Chondrocyte (in vitro differentiated cells): ENCODE measurements around the gene ZNF385B. TPM values are rescaled to one million over a fixed set of nuclear protein-coding genes. Genes with fewer than 3 reads are reported as not detected.

Experiments
- DNase-seq: peaks from one replicate; pipeline ENCODE4 v3.0.0; 2021; ENCODE audit warnings: mixed read lengths, low spot score
- H3K27ac Mint-ChIP-seq: one replicate; pipeline ENCODE4 v1.8.0; 2021; ENCODE audit warnings: mild to moderate bottlenecking, moderate library complexity, mixed read lengths; ENCODE audit not compliant: unreplicated experiment
- H3K27me3 Mint-ChIP-seq: 2 replicates; pipeline ENCODE4 v1.8.0; 2021; ENCODE audit warnings: low read depth, mixed read lengths
- H3K36me3 Mint-ChIP-seq: 2 replicates; pipeline ENCODE4 v1.8.0; 2021; ENCODE audit warnings: low read depth, mixed read lengths
- H3K4me1 Mint-ChIP-seq: 2 replicates; pipeline ENCODE4 v1.8.0; 2021; ENCODE audit warnings: low read depth, mild to moderate bottlenecking, mixed read lengths
- H3K4me3 Mint-ChIP-seq: one replicate; pipeline ENCODE4 v1.8.0; 2021; ENCODE audit warnings: mild to moderate bottlenecking, moderate library complexity, mixed read lengths; ENCODE audit not compliant: unreplicated experiment
- H3K9me3 Mint-ChIP-seq: 2 replicates; pipeline ENCODE4 v1.8.0; 2021; ENCODE audit warnings: low read depth, mixed read lengths
- total RNA-seq: library from RNA; stranded (reverse); gene quantifications from 3 replicates; pipeline ENCODE4 v1.2.1, GENCODE V29; 2021
- TF ChIP-seq, protein P1 (sequence below): fragments of 200-600 bp; sonication (generic); IDR thresholded peaks from 2 replicates; pipeline ENCODE4 v1.5.0; 2021; ENCODE audit warnings: antibody characterized with exemption, mild to moderate bottlenecking, moderate library complexity

ZNF385B gene
- total RNA-seq, 1 donor from 2014 or later, result 0.25 TPM

- Mint-ChIP-seq H3K9me3 (peaks cover 3% of the 10 kb centered on the region), H3K27ac (no peak overlapping the region), H3K27me3 (no peaks in the 10 kb centered on the region), H3K36me3 (no peaks in the 10 kb centered on the region), H3K4me1 (peaks cover 18% of the 10 kb centered on the region), H3K4me3 (no peak overlapping the region)
- TF ChIP-seq, protein P1, sequence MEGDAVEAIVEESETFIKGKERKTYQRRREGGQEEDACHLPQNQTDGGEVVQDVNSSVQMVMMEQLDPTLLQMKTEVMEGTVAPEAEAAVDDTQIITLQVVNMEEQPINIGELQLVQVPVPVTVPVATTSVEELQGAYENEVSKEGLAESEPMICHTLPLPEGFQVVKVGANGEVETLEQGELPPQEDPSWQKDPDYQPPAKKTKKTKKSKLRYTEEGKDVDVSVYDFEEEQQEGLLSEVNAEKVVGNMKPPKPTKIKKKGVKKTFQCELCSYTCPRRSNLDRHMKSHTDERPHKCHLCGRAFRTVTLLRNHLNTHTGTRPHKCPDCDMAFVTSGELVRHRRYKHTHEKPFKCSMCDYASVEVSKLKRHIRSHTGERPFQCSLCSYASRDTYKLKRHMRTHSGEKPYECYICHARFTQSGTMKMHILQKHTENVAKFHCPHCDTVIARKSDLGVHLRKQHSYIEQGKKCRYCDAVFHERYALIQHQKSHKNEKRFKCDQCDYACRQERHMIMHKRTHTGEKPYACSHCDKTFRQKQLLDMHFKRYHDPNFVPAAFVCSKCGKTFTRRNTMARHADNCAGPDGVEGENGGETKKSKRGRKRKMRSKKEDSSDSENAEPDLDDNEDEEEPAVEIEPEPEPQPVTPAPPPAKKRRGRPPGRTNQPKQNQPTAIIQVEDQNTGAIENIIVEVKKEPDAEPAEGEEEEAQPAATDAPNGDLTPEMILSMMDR, result no peak
- DNase-seq, result no peak
Measured at GRCh38 chr2:179444056-179444455, 417.4 kb downstream of the ZNF385B start.

DNA sequence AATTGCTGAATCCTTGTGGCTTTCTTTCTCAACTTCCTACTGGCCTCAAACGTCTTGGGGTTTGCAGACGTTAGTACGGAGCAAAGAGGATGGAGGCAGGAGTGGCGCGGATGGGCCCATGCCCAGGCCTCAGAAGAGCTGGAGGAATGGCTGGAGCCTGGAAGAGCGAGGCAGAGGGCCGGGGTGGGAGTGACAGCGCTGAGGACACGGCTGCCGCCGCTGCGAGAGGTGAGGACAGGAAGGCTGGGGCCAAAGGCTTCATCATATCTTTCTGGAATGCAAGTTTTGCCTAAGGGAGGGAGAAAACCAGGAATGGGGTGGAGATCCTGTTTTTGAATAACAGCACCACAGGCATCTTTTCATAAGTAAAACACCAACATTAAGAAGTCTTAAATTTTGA is 418.2 kb downstream of the ZNF385B start:
- Mint-ChIP-seq H3K27me3 (no peaks in the 10 kb centered on the region), H3K36me3 (no peaks in the 10 kb centered on the region), H3K4me3 (no peak overlapping the region), H3K27ac (peak overlapping the region; percentile 39), H3K4me1 (peaks cover 18% of the 10 kb centered on the region), H3K9me3 (peaks cover 3% of the 10 kb centered on the region)
- no peak for DNase-seq
- TF ChIP-seq, protein P1, result no peak

GRCh38 chr2:179442206-179442605 is 419.2 kb downstream of the ZNF385B start:
- H3K36me3 Mint-ChIP-seq, result no peaks in the 10 kb centered on the region
- no peak for DNase-seq
- TF ChIP-seq, protein P1, result no peak
- peaks cover 18% of the 10 kb centered on the region for H3K4me1 Mint-ChIP-seq
- peaks cover 3% of the 10 kb centered on the region for H3K9me3 Mint-ChIP-seq
- no peaks in the 10 kb centered on the region for H3K27me3 Mint-ChIP-seq
- no peak overlapping the region for H3K4me3 Mint-ChIP-seq
- no peak overlapping the region for H3K27ac Mint-ChIP-seq

GRCh38 chr2:179441551-179441950 is 419.9 kb downstream of the ZNF385B start:
- peaks cover 3% of the 10 kb centered on the region for H3K9me3 Mint-ChIP-seq
- no peak overlapping the region for H3K4me3 Mint-ChIP-seq
- TF ChIP-seq, protein P1, result no peak
- no peak overlapping the region for H3K27ac Mint-ChIP-seq
- no peaks in the 10 kb centered on the region for H3K36me3 Mint-ChIP-seq
- no peak for DNase-seq
- H3K4me1 Mint-ChIP-seq, result peaks cover 18% of the 10 kb centered on the region
- H3K27me3 Mint-ChIP-seq, result no peaks in the 10 kb centered on the region

DNA sequence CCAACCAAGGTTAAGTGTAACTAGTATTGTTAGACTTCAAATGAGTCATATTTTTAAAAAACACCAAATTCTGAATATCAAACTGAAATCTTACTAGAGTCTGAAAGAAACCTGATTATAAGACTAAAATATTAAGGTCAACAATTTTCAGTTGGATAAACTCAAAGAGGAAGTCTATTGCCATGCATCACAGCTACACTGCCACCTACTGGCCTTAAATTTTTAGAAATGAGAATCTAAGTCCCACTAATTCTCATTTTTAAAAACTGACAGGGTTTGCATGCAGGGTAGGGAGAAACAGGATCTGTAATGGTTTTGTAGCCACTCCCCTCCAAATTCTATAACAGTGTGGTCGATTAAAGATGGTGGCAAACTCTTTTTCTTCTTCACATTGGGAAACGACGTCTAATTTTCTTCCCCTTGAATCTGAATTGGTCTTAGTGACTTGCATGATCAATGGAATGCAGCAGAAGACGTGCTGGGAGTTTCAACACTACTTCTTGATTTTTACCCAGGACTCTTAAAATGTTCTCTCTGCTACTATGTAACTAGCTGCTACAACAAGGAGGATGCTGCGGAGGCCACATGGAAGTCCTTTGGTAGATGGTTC is 420.7 kb downstream of the ZNF385B start:
- no peaks in the 10 kb centered on the region for H3K27me3 Mint-ChIP-seq
- peaks cover 18% of the 10 kb centered on the region for H3K4me1 Mint-ChIP-seq
- no peaks in the 10 kb centered on the region for H3K36me3 Mint-ChIP-seq
- H3K27ac Mint-ChIP-seq, result no peak overlapping the region
- TF ChIP-seq, protein P1, result peak; percentile 81
- peaks cover 3% of the 10 kb centered on the region for H3K9me3 Mint-ChIP-seq
- DNase-seq, result no peak
- H3K4me3 Mint-ChIP-seq, result no peak overlapping the region
